HG03521 (cell line): Measurements from ENCODE around the gene MIP.
"Not testable (repeated sequence)": the region's sequence is repeated elsewhere in the genome, so short reads cannot be mapped to it uniquely, and the experiment has no call there.

Experiments
- ATAC-seq: cut with Tn5 transposase; IDR thresholded peaks from one replicate; pipeline ENCODE4 v1.9.1; 2021; ENCODE audit warnings: mild to moderate bottlenecking, moderate library complexity; ENCODE audit not compliant: unreplicated experiment

MIP gene

DNA sequence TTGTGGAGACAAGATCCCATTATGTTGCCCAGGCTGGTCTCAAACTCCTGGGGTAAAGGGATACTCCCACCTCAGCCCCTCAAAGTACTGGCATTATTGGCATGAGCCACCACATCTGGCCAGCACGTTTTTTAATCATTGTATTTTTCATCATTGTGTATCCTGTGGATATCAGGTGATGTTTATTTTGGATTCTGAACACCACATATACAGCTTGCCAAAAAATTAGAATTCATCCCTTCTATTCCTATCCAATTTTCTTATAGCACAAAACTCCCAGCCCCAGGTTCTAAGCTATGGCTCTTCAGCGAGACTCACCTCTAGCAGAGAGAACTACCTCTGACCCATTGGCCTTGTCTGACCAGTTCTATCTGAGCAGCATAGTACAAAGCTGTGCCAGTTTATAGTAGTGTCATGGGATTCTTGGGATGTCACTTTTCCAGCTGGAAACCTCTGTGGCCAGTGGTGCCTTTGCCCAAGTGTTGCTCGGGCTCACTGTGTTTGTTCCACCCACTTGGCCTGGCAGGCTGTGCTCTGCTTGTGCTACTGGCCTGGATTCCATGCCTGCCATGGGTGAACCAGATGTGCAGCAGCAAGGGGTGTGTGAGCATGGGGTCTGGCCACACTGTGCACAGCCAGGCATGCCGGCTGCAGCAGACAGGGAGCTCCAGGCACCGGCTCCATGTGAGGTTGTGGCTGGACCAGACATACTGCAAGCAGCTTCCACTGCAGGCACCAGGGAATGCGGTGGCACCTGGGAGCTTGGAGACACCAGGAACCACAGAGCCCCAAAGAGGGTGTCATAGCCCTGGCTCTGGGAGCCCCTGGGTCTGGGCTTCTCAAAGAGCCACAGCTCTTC is 42.4 kb downstream of the MIP start:
- ATAC-seq: no peak

DNA sequence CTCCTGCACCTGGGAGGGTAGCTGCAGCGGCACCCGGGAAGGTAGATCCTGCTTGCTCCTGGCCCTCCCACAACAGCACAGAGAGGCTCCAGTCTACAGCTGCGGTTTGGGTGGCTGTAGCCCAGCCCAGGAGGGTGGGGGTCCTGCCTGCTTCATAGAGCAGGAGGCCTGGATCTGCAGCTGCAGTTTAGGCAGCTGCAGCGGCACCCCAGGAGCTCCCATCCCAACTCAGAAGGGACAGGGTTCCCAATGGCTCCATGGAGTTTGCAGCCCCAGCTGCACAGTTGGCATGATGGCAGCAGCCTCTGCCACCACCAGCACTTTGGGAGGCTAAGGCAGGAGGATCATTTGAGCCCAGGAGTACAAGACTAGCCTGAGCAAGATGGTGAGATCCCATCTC is 43.7 kb downstream of the MIP start:
- no peak for ATAC-seq

- ATAC-seq: no peak
Measured at GRCh38 chr12:56408799-56409417, 45.5 kb downstream of the MIP start.

- ATAC-seq: not testable (repeated sequence)
Measured at GRCh38 chr12:56404227-56404626, 50.2 kb downstream of the MIP start.

- not testable (repeated sequence) for ATAC-seq
Measured at GRCh38 chr12:56401612-56402011, 52.8 kb downstream of the MIP start.

DNA sequence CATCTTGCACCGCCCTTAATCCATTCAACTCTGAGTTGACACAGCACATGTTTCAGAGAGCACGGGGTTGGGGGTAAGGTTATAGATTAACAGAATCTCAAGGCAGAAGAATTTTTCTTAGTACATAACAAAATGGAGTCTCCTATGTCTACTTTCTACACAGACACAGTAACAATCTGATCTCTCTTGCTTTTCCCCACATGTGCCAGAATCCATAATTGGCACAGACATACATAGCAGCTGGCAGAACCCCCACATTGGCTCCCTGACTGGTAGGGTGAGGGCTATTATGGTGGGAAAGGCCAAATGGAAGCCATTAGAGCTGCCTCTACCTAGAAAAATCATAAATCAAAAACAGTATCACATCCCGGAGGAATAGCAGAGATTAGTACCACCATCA is 53.3 kb downstream of the MIP start:
- ATAC-seq: not testable (repeated sequence)
